Rectal smooth muscle tissue (tissue), 1 donor: ENCODE results near the gene GCLC.

Experiments
- H3K27ac ChIP-seq: one replicate; pipeline ENCODE4 v1.7.0; 2013; ENCODE audit warnings: low read depth, low read length, inconsistent platforms
- H3K27me3 ChIP-seq: one replicate; pipeline ENCODE4 v1.7.0; 2013; ENCODE audit warnings: low read length; ENCODE audit not compliant: control insufficient read depth, insufficient read depth
- H3K36me3 ChIP-seq: one replicate; pipeline ENCODE4 v1.7.0; 2013; ENCODE audit warnings: low read length; ENCODE audit not compliant: control insufficient read depth, insufficient read depth
- H3K4me1 ChIP-seq: one replicate; pipeline ENCODE4 v1.7.0; 2013; ENCODE audit warnings: low read length; ENCODE audit not compliant: control insufficient read depth, insufficient read depth
- H3K4me3 ChIP-seq: one replicate; pipeline ENCODE4 v1.7.0; 2013; ENCODE audit warnings: low read length
- H3K9ac ChIP-seq: one replicate; pipeline ENCODE4 v1.7.0; 2013; ENCODE audit warnings: low read length

GCLC gene

DNA sequence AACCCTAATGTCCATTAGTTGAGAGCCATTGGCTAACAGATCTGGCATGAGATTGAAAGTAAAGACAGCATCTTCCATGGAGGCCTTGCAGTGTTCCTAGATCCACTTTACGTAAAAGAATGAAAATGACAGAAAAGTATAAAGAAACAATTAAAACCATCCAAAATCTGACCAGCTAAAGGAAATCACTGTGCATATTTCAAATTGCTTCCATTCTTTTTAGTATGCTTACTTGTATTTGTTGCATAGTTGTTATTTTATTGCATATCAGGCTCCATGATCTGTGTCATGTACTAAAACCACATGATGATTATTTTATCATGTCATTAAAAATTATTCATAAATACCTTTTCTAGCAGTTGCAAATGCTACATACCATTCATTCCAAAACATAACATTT is 67.9 kb downstream of the GCLC start:
- Histone ChIP-seq H3K9ac (no peak overlapping the region), H3K27me3 (no peaks in the 10 kb centered on the region), H3K4me1 (no peaks in the 10 kb centered on the region), H3K36me3 (no peaks in the 10 kb centered on the region), H3K4me3 (no peak overlapping the region), H3K27ac (no peak overlapping the region)

DNA sequence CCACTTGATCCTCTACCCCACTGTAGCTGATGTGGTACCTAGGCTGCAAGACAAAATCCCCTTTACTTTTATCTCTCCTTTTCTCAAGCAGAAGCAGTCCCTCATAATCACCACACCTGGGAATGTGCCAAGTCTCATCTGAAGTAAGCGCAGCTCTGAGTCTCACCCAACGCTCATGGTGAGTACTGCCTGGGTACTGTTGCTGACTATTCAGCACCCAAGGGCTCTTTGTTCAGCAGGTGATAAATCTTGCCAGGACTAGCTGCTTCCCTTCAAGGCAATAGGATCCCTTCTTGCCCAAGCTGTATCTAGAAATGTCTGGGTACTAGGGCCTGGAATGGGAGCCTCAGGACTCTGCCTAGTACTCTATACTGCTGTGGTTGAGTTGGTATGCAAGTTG is 70.9 kb downstream of the GCLC start:
- Histone ChIP-seq H3K27ac (no peak overlapping the region), H3K9ac (no peak overlapping the region), H3K4me1 (no peaks in the 10 kb centered on the region), H3K36me3 (no peaks in the 10 kb centered on the region), H3K27me3 (no peaks in the 10 kb centered on the region), H3K4me3 (no peak overlapping the region)

DNA sequence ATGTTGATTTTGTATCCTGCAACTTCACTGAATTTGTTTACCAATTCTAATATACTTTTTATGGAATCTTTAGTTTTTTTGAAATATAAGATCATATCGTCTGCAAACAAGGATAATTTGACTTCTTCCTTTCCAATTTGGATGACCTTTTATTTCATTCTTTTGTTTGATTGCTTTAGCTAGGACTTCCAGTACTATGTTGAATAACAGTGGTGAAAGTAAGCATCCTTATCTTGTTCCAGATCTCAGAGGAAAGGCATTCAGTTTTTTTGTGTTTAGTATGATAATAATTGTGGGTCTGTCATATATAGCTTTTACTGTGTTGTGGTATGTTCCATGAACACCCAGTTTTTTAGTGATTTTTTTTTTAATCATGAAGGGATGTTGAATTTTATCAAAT is 75.7 kb downstream of the GCLC start:
- Histone ChIP-seq H3K27ac (no peak overlapping the region), H3K4me1 (no peaks in the 10 kb centered on the region), H3K9ac (no peak overlapping the region), H3K4me3 (no peak overlapping the region), H3K27me3 (no peaks in the 10 kb centered on the region), H3K36me3 (no peaks in the 10 kb centered on the region)

DNA sequence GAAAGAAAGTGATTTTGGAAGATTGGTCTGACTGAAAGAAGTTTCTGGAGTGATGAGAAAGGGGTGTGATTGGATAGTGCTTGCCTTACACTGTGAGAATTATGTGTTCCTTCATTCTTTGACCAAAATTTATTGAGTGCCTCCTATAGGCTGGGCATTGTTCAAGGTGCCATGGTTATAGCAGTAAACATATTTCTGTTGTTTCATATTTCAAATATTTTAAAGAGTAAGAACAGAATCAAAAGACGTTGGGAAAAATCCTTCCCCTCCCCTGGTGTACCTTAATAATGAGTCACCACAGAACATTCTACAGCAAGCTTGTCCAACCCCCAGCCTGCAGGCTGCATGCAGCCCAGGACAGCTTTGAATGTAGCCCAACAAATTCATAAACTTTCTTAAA is 78.6 kb downstream of the GCLC start:
- Histone ChIP-seq H3K4me1 (no peaks in the 10 kb centered on the region), H3K9ac (no peak overlapping the region), H3K4me3 (no peak overlapping the region), H3K27me3 (no peaks in the 10 kb centered on the region), H3K36me3 (no peaks in the 10 kb centered on the region), H3K27ac (no peak overlapping the region)

DNA sequence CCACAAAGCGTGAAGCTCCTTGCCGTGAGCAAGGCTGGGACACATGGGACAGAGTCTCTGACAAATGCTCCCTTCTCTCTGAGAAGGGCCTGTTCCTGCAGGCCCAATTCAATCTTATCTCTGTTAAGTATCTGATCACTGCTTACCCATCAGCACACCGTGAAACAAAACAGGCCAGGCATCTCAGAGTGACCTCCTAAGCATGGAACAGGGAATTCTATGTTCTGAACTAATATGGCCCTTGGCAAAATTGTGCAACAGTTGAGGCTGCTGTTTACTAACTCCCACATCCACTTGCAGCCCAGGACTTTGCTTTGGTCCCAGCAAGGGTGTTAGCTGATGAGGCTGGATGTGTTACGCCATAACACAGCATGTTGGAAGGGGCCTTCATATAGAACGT is 79.2 kb downstream of the GCLC start:
- Histone ChIP-seq H3K27me3 (no peaks in the 10 kb centered on the region), H3K9ac (no peak overlapping the region), H3K4me3 (no peak overlapping the region), H3K36me3 (no peaks in the 10 kb centered on the region), H3K27ac (no peak overlapping the region), H3K4me1 (no peaks in the 10 kb centered on the region)

DNA sequence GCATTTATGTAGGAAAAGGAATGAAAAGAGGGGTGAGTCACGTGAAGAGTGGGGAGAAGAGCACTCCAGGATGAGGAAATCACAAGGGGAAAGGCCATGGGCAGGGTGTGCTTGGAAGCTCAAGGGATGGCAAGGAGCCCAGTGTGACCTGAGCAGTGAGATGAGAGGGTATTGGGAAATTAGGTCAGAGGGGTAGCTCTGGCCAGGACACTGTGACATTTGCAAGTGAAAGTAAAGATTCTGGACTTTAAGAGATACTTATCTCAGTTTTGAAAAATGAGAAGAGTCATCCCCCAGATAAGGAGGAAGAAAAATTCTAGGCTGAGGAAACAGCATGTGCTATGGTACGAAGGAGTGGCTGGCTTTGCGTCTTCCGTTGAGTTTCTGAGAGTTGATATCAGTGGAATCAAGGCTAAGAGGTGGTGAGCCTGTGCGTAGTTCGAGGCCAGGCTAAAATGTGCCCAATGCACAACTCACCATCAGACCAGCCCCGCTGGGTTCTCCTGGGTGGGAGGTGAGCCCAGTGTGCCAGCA is 79.9 kb downstream of the GCLC start:
- H3K27ac ChIP-seq, result no peak overlapping the region
- no peaks in the 10 kb centered on the region for H3K36me3 ChIP-seq
- H3K9ac ChIP-seq, result no peak overlapping the region
- H3K4me1 ChIP-seq, result no peaks in the 10 kb centered on the region
- H3K4me3 ChIP-seq, result no peak overlapping the region
- H3K27me3 ChIP-seq, result no peaks in the 10 kb centered on the region

DNA sequence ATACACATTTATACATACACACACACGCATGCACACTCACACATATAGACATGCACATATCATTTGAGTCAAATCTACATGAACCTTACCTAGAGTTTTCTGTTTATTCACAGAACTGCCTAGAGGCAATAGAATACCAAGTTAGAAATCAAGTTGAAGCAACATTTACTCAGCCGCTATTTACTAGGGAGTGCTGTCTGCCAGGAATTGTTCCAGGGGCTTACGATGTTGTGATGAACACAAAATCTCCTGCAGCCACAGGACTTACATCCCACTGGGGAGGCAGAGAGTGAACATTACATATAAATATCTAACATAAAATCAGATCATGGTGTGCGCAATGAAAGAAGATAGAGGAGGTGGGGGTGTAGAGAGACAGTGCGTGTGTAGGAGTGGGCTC is 80.4 kb downstream of the GCLC start:
- Histone ChIP-seq H3K4me1 (no peaks in the 10 kb centered on the region), H3K9ac (no peak overlapping the region), H3K4me3 (no peak overlapping the region), H3K27ac (no peak overlapping the region), H3K27me3 (no peaks in the 10 kb centered on the region), H3K36me3 (no peaks in the 10 kb centered on the region)

DNA sequence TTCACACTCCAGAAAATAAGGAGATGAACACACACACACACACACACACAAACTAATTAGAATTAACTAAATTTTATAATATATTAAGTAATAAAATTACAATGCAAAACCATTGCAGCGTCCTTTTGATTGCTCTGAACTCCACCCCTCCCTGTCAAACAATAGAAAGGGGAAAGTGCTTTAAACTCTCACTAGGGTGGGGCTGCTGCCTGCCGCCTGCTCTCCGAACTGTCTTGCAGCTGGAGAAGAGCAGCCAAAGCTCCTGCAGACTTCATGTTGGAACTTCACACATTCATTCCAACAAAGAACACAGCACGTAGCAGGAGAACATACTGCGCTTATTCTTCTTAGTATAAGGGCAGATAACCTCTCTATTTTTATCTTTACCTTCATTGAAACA is 83.2 kb downstream of the GCLC start:
- no peaks in the 10 kb centered on the region for H3K27me3 ChIP-seq
- no peak overlapping the region for H3K27ac ChIP-seq
- H3K4me3 ChIP-seq, result no peak overlapping the region
- no peaks in the 10 kb centered on the region for H3K36me3 ChIP-seq
- no peak overlapping the region for H3K9ac ChIP-seq
- no peaks in the 10 kb centered on the region for H3K4me1 ChIP-seq

DNA sequence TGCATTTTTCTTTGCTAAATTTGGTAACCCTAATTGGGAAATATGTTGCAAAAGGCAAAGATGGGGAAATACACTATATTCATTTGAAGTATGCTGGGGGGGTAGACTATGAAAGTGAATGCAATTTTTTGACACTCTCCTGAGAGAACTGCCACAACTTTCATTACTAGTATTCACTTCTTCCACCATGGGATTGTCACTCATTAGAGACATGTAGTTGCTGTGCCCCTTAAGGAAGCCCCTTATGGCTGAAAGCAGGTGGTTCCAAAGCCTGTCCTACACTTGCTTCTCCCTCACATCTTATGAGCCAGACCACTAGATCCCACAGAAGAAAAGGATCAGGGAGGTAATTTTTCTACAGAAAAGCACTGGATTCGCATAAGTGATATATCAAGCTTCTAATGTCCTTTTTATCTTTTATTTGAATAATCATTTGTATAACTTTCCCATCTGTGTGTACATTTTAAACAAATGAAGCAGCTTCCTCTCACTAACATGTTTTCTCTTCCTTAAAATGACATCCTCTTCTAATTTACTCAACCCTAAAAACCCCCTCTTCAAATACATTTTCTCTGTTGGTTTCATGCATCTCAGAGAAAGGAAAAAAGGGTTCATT is 83.8 kb downstream of the GCLC start:
- H3K27me3 ChIP-seq, result no peaks in the 10 kb centered on the region
- H3K36me3 ChIP-seq, result no peaks in the 10 kb centered on the region
- no peak overlapping the region for H3K4me3 ChIP-seq
- H3K9ac ChIP-seq, result no peak overlapping the region
- no peaks in the 10 kb centered on the region for H3K4me1 ChIP-seq
- H3K27ac ChIP-seq, result no peak overlapping the region

DNA sequence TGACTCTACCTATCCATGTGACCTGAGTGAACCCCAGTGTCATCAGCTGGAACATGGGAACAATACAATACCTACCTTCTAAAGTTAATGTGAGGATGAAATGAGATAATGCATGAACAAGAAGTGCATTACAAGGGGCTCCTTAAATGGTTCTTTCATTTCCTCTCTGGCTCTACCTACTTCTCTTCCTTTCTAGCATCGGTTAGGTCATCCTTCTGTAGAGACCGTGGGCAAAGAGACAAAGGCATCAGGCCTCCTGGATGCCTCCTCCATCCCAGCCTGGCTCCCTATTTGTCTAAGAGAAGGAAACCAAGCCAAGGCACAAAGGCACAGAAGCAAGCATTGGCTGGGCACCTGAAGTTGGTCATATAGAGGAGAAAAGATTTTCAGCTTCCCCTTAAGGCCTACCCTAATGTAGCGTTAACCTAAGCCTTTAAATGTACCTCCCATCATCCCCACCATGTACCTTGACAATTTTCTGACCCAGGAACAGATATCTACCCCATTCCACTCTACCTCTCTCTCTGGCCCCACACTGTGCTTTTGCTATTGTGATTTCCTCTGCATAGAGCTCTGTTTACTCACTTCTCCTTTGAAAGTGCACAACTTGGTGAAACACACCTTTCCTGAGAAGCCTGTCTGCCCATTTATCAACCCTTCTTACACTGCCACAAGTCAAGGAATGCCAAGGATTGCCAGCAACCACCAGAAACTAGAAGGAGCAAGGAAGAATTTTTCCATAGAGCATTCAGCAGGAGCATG is 86.6 kb downstream of the GCLC start:
- Histone ChIP-seq H3K27ac (no peak overlapping the region), H3K4me1 (no peaks in the 10 kb centered on the region), H3K36me3 (no peaks in the 10 kb centered on the region), H3K27me3 (no peaks in the 10 kb centered on the region), H3K4me3 (no peak overlapping the region), H3K9ac (no peak overlapping the region)

DNA sequence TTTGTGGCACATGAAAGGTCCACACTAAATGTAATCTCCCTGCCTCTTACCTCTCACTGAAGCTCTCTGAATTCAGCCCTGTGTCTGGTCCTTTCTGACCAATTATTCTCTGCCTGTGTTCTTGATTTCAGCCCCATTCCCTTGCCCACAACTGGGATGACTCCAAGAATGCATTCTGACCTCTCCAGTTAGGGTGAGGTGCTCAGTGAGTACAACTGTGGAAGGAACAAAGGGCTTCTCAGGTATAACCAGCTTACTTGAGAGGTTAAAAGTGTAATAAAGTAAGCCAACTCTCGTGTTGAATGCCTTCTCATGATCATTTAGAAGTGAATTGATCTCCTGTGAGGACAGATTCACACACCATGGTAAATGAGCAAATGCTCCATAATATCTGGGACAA is 88.1 kb downstream of the GCLC start:
- Histone ChIP-seq H3K4me3 (no peak overlapping the region), H3K9ac (no peak overlapping the region), H3K27me3 (no peaks in the 10 kb centered on the region), H3K36me3 (no peaks in the 10 kb centered on the region), H3K4me1 (no peaks in the 10 kb centered on the region), H3K27ac (no peak overlapping the region)

DNA sequence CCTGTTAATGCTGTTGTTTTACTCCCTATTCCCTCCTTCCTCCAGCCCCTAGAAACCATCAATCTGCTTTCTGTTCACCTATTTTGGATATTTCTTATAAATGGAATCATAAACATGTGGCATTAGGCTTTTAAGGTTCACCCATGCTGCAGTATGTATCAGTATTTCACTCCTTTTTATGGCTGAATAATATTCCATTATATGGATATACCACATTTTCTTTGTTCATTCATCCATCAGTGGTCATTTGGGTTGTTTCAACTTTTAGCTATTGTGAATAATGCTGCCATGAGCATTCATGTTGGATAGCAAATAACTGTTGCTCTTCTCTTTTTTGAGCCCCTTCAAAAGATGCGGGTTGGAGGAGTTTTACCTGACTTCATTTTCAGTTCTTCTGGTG is 89.2 kb downstream of the GCLC start:
- H3K4me1 ChIP-seq, result no peaks in the 10 kb centered on the region

DNA sequence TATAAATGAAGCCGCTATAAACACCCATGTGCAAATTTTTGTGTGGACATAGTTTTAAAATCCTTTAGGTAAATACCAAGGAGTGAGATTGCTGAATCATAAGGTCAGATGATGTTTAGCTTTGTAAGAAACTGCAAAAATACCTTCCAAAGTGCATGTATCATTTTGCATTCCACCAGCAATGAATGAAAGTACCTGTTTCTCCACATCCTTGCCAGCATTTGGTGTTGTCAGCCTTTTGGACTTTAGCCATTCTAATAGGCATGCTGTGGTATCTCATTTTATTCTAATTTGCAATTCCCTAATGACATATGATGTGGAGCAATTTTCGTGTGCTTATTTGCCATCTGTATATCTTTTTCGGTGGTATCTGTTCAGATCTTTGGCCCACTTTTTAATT is 93.7 kb downstream of the GCLC start:
- Histone ChIP-seq H3K4me1 (no peaks in the 10 kb centered on the region), H3K9ac (no peak overlapping the region), H3K4me3 (no peak overlapping the region), H3K36me3 (no peaks in the 10 kb centered on the region), H3K27ac (no peak overlapping the region), H3K27me3 (no peaks in the 10 kb centered on the region)

More for the DNA sequence above, 89.2 kb downstream of the GCLC start:
- Histone ChIP-seq H3K9ac (no peak overlapping the region), H3K4me3 (no peak overlapping the region), H3K27me3 (no peaks in the 10 kb centered on the region), H3K27ac (no peak overlapping the region), H3K36me3 (no peaks in the 10 kb centered on the region)
